ENCODE measurements around the gene IGFL4.

The IGFL4 gene

DNA sequence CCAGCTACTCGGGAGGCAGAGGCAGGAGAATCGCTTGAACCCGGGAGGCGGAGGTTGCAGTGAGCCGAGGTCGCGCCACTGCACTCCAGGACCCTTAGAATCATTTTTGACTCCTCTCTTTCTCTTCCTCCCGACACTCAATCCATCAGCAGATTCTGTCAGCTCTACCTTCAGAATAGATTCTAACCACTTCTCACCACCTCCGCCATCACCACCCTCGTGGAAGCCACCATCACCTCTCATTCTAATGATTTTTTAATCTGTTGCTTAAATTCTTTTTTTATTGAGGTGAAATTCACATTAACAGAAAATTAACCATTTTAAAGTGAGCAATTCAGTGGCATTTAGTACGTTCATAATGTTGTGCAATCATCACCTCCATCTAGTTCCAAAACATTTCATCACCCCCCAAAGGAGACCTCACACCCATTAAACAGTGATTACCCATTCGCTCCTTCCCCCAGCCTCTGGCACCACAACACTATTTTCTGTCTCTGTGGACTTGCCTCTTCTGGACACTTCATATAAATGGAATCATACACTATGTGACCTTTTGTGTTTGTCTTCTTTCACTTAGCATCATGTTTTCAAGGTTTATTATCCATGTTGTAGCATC lies 50.6 kb downstream of the IGFL4 start:
- POLR2A ChIA-PET = no interaction called here
- TF ChIP-seq, protein P1, sequence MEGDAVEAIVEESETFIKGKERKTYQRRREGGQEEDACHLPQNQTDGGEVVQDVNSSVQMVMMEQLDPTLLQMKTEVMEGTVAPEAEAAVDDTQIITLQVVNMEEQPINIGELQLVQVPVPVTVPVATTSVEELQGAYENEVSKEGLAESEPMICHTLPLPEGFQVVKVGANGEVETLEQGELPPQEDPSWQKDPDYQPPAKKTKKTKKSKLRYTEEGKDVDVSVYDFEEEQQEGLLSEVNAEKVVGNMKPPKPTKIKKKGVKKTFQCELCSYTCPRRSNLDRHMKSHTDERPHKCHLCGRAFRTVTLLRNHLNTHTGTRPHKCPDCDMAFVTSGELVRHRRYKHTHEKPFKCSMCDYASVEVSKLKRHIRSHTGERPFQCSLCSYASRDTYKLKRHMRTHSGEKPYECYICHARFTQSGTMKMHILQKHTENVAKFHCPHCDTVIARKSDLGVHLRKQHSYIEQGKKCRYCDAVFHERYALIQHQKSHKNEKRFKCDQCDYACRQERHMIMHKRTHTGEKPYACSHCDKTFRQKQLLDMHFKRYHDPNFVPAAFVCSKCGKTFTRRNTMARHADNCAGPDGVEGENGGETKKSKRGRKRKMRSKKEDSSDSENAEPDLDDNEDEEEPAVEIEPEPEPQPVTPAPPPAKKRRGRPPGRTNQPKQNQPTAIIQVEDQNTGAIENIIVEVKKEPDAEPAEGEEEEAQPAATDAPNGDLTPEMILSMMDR (IDR thresholded peaks at IDR 0.05; ENCODE audit: insufficient read depth, low read length, missing control alignments) = no peak

More for the DNA sequence above, 50.6 kb downstream of the IGFL4 start:
- no peak for DNase-seq (ENCODE audit: low read depth, low spot score)
- no peak overlapping the region for H3K4me3 ChIP-seq (ENCODE audit: low read depth, low read length)
- CTCF ChIA-PET = no interaction called here
